HepG2 (cell line): ENCODE results near the gene ABI3BP. TPM values are rescaled to one million over a fixed set of nuclear protein-coding genes. Genes with fewer than 3 reads are reported as not detected.

Source experiments
- ATAC-seq: fragments of 200-7000 bp; cut with Tn5 transposase; 3 replicates; pipeline ENCODE4 v1.9.1; 2020; ENCODE audit warnings: mild to moderate bottlenecking, moderate library complexity
- BruUV-seq: library from RNA; stranded (reverse); fragments of 400-500 nt; replicated peaks from 2 replicates; lab custom pipeline; 2021; lab: Mats Ljungman, UMichigan
- CTCF ChIA-PET: fragments of 300-600 bp; formaldehyde crosslinking; extraction: SDS; loops from one replicate; lab custom pipeline; 2021; ENCODE audit warnings: low total read pairs, inconsistent platforms, low intra/inter-chr PET ratio; lab: Yijun Ruan, JAX
- POLR2A ChIA-PET: fragments of 350-600 bp; sonication (Branson Sonifier 250); formaldehyde crosslinking; loops from one replicate; lab custom pipeline; 2020; ENCODE audit warnings: antibody characterized with exemption, inconsistent platforms; lab: Yijun Ruan, JAX
- DNase-seq: peaks from one replicate; pipeline ENCODE4 v3.0.0-alpha.2; 2015; ENCODE audit warnings: low spot score
- FAIRE-seq: peaks from 3 replicates; lab custom pipeline; 2011; peaks lifted over from hg19 to GRCh38; lab: Jason Lieb, UNC
- H2AFZ ChIP-seq: one replicate; pipeline ENCODE4 v1.6.1; 2011; ENCODE audit warnings: low read length, inconsistent platforms
- H3K27ac ChIP-seq: fragments of 300-600 bp; 3 replicates; pipeline ENCODE4 v1.8.0; 2011; ENCODE audit warnings: mixed run types, mild to moderate bottlenecking, mixed read lengths, low read length, inconsistent platforms; ENCODE audit not compliant: insufficient read depth; ENCODE audit errors: extremely low read length
- H3K27me3 ChIP-seq, 2 experiments: fragments of 200-600 bp in 1 of 2; 2 replicates in 1 of 2; 3 replicates in 1 of 2; pipeline versions ENCODE4 v1.6.0 to v1.8.0; 2011; ENCODE audit warnings: low read length in 2 of 2, mild to moderate bottlenecking in 2 of 2, moderate library complexity in 2 of 2, inconsistent platforms in 1 of 2; ENCODE audit not compliant: insufficient read depth in 2 of 2, control insufficient read depth in 1 of 2
- H3K36me3 ChIP-seq, 2 experiments: fragments of 200-600 bp in 1 of 2; replicated peaks in 1 of 2; 2 replicates in 1 of 2; 3 replicates in 1 of 2; pipeline versions ENCODE4 v1.5.1 to v1.8.0; 2011; ENCODE audit warnings: low read length in 2 of 2, inconsistent platforms in 1 of 2; ENCODE audit not compliant: insufficient read depth in 2 of 2, control insufficient read depth in 1 of 2
- H3K4me1 ChIP-seq: 2 replicates; pipeline ENCODE4 v1.5.1; 2012; ENCODE audit warnings: low read length, inconsistent platforms; ENCODE audit not compliant: insufficient read depth
- H3K4me2 ChIP-seq: 2 replicates; pipeline ENCODE4 v1.6.0; 2011; ENCODE audit warnings: low read depth, low read length, inconsistent platforms
- H3K4me3 ChIP-seq, 3 experiments: fragments of 200-600 bp in 1 of 3; sonication (generic), shearing (Covaris generic) in 1 of 3; replicated peaks in 1 of 3; 2 replicates each; pipeline ENCODE4 v1.5.1; 2011 to 2016; ENCODE audit warnings: low read length in 3 of 3, inconsistent platforms in 2 of 3, low read depth in 2 of 3, mild to moderate bottlenecking in 2 of 3, control low read depth in 1 of 3, mixed read lengths in 1 of 3; ENCODE audit not compliant: insufficient read depth in 1 of 3
- H3K79me2 ChIP-seq: one replicate; pipeline ENCODE4 v1.6.1; 2011; ENCODE audit warnings: low read length, inconsistent platforms; ENCODE audit not compliant: insufficient read depth
- H3K9ac ChIP-seq: 2 replicates; pipeline ENCODE4 v1.6.0; 2011; ENCODE audit warnings: mild to moderate bottlenecking, low read depth, low read length, inconsistent platforms; ENCODE audit not compliant: insufficient read depth
- H3K9me3 ChIP-seq: 2 replicates; pipeline ENCODE4 v1.5.1; 2012; ENCODE audit warnings: mild to moderate bottlenecking, low read length
- H4K20me1 ChIP-seq: 2 replicates; pipeline ENCODE4 v1.6.0; 2011; ENCODE audit warnings: inconsistent platforms, mild to moderate bottlenecking, low read length, moderate library complexity; ENCODE audit not compliant: insufficient read depth
- CREB1 ChIP-seq, 2 experiments: fragments of 450-650 bp in 1 of 2; IDR thresholded peaks; 2 replicates each; pipeline ENCODE4 v1.6.1; 2016 to 2017; ENCODE audit warnings: control low read depth in 1 of 2, mild to moderate bottlenecking in 1 of 2, missing compliant biosample characterization in 1 of 2, missing genetic modification characterization in 1 of 2
- CSRNP2 ChIP-seq: sonication (generic); formaldehyde crosslinking; conservative IDR thresholded peaks from 2 replicates; pipeline ENCODE4 v1.8.0; 2022; ENCODE audit warnings: low read depth, missing genetic modification reagents
- ELK4 ChIP-seq: sonication (generic); formaldehyde crosslinking; IDR thresholded peaks from 2 replicates; pipeline ENCODE4 v1.9.0; 2021; ENCODE audit warnings: missing genetic modification reagents, borderline replicate concordance
- ESRRA ChIP-seq: sonication (generic); formaldehyde crosslinking; IDR thresholded peaks from 2 replicates; pipeline ENCODE4 v1.5.1; 2020; ENCODE audit warnings: mild to moderate bottlenecking, low read depth, missing genetic modification reagents
- GMEB1 ChIP-seq: sonication (generic); formaldehyde crosslinking; IDR thresholded peaks from 2 replicates; pipeline ENCODE4 v1.5.1; 2020; ENCODE audit warnings: missing genetic modification reagents, mild to moderate bottlenecking, borderline replicate concordance
- ZBTB1 ChIP-seq: sonication (generic); formaldehyde crosslinking; IDR thresholded peaks from 2 replicates; pipeline ENCODE4 v1.4.0; 2020; ENCODE audit warnings: missing genetic modification reagents, borderline replicate concordance
- ZBTB37 ChIP-seq: sonication (generic); formaldehyde crosslinking; IDR thresholded peaks from 2 replicates; pipeline ENCODE4 v1.4.0; 2020; ENCODE audit warnings: mild to moderate bottlenecking, missing genetic modification reagents
- ZMYM4 ChIP-seq: sonication (generic); formaldehyde crosslinking; IDR thresholded peaks from 2 replicates; pipeline ENCODE4 v1.8.1; 2023; ENCODE audit warnings: mild to moderate bottlenecking, missing genetic modification reagents
- ZNF850 ChIP-seq: sonication (generic); formaldehyde crosslinking; conservative IDR thresholded peaks from 2 replicates; pipeline ENCODE4 v1.9.0; 2021; ENCODE audit warnings: mild to moderate bottlenecking, missing genetic modification reagents
- ZNF891 ChIP-seq: sonication (generic); formaldehyde crosslinking; IDR thresholded peaks from 2 replicates; pipeline ENCODE4 v1.5.0; 2020; ENCODE audit warnings: mild to moderate bottlenecking, missing genetic modification reagents
- WGBS: methylation state at CpG from one replicate; pipeline ENCODE4 v1.1.6; 2017; ENCODE audit warnings: low lambda C conversion rate; 5-methylcytosine and 5-hydroxymethylcytosine counted together
- in situ Hi-C: cut with HindIII; loops from 2 replicates; pipeline ENCODE4 v1.10.0; 2017; ENCODE audit warnings: low pct_unique_long_range_greater_than_20kb; ENCODE audit not compliant: extremely low pct_ligation_motif_present
- intact Hi-C: fragments of 100-400 bp; cut with micrococcal nuclease; formaldehyde crosslinking; loops from one replicate; pipeline ENCODE4 v1.10.0; 2022; ENCODE audit not compliant: unreplicated experiment
- polyA plus RNA-seq, 8 experiments: library from polyadenylated mRNA; depleted of rRNA in 3 of 8; stranded (reverse) in 7 of 8; unstranded in 1 of 8; fragments of >200 nt; fragmentation: Illumina TruSeq in 4 of 8; extraction: Trizol in 4 of 8; gene quantifications; 2 replicates each; pipeline versions ENCODE4 v1.2.1 to v1.2.3, GENCODE V29; 2011 to 2016; ENCODE audit warnings: low read depth in 4 of 8, missing spikeins in 1 of 8, mixed read lengths in 1 of 8; ENCODE audit not compliant: insufficient read depth in 1 of 8
- total RNA-seq, 5 experiments: library from RNA; depleted of rRNA; stranded (reverse); fragments of >200 nt; fragmentation: Illumina TruSeq; extraction: Trizol; gene quantifications; 2 replicates each; pipeline ENCODE4 v1.2.3, GENCODE V29; 2016; ENCODE audit warnings: low read depth in 1 of 5

Gene ABI3BP
- total and polyA plus RNA-seq, 2 of the 13 experiments (the other 11 are each of a cell fraction or from before 2014, with no cell fraction given) = not detected

- TF ChIP-seq GMEB1 (CRISPR knock-in tag) (no peak), ZBTB1 (no peak), ZMYM4 (CRISPR knock-in tag) (no peak)
These were observed 80.2 kb downstream of the ABI3BP start (continued) for GRCh38 chr3:100912976-100913545.

GRCh38 chr3:100912571-100912970 lies 80.7 kb downstream of the ABI3BP start:
- TF ChIP-seq CSRNP2 (CRISPR knock-in tag) = no peak
- no peak for TF ChIP-seq ZNF891 (CRISPR knock-in tag)
- TF ChIP-seq ELK4 = no peak
- no peak for TF ChIP-seq ZBTB37
- no peak for TF ChIP-seq ZNF850 (CRISPR knock-in tag)
- no peak for TF ChIP-seq ESRRA
- no peak for TF ChIP-seq CREB1 (IDR thresholded peaks at IDR 0.05)
- TF ChIP-seq CREB1 (CRISPR knock-in tag; IDR thresholded peaks at IDR 0.05) = no peak

More at GRCh38 chr3:100912571-100912970, 80.7 kb downstream of the ABI3BP start:
- H3K4me2 ChIP-seq = no peak overlapping the region
- no peak overlapping the region for H3K27ac ChIP-seq
- in situ Hi-C loops (no loop called here), intact Hi-C loops (no loop called here)
- no peak overlapping the region for H2AFZ ChIP-seq
- H4K20me1 ChIP-seq = no peaks in the 10 kb centered on the region
- CTCF ChIA-PET = no interaction called here
- FAIRE-seq (no peak), DNase-seq (no peak), ATAC-seq (no peak)
- no peak overlapping the region for H3K9ac ChIP-seq
- no peaks in the 10 kb centered on the region for H3K4me1 ChIP-seq
- POLR2A ChIA-PET = no interaction called here
- no peaks in the 10 kb centered on the region for H3K79me2 ChIP-seq
- BruUV-seq = no TSS peak
- no peaks in the 10 kb centered on the region for H3K9me3 ChIP-seq
- H3K36me3 ChIP-seq = no peaks in the 10 kb centered on the region
- H3K4me3 ChIP-seq = no peak overlapping the region
- H3K27me3 ChIP-seq = no peaks in the 10 kb centered on the region; a peak in 1 of 5 replicates
- WGBS = 24% methylated on average over 6 of the region's 6 CpGs
